Measurements from ENCODE around the gene STAP2. TPM values are rescaled to one million over a fixed set of nuclear protein-coding genes. Genes with fewer than 3 reads are reported as not detected.
A peak's percentile ranks its signal among the peaks of the same experiment; 100 is the strongest.

Gene STAP2
- total and polyA plus RNA-seq, 2 donors (not counting 3 experiments of a cell fraction or from before 2014, with no cell fraction given) = 12.2 to 21.7 TPM

- ChIA-PET POLR2A (interaction anchor here (1.0 kb wide), 1 partner anchor 15 kb away, joined by 3 read pairs; no protein-coding TSS in a partner anchor), CTCF (interaction anchor here (0.7 to 8.7 kb wide), 5 partner anchors 11 to 25 kb away, joined by 3 to 105 read pairs (median 11); partner anchors contain the start of genes CHAF1A and SH3GL1)
- H3K79me2 ChIP-seq (ENCODE audit: control insufficient read depth, insufficient read depth, low read length) = peaks cover 94% of the 10 kb centered on the region
- no peaks in the 10 kb centered on the region for H4K20me1 ChIP-seq (replicated peaks; ENCODE audit: control insufficient read depth, extremely low read depth, insufficient read depth, low read length)
- H3K27ac ChIP-seq (ENCODE audit: insufficient read depth, low read depth, low read length) = no peak overlapping the region
- BruUV-seq (replicated peaks) = no TSS peak
- dilution Hi-C loops (cut with MboI; ENCODE audit: extremely low pct_ligation_motif_present, low sequenced_read_pairs) = no loop called here
- no peak overlapping the region for H3K4me2 ChIP-seq (ENCODE audit: insufficient read depth, low read length)
- H2AFZ ChIP-seq (ENCODE audit: low read depth, low read length) = no peak overlapping the region
- intact Hi-C loops (cut with micrococcal nuclease) = no loop called here
- no peak overlapping the region for H3K4me3 ChIP-seq (replicated peaks in 1 of 3; ENCODE audit: insufficient read depth in 1 of 3, low read depth in 1 of 3, low read length in 3 of 3)
- no peak overlapping the region for H3K9ac ChIP-seq (replicated peaks; ENCODE audit: extremely low read depth, insufficient read depth, low read length)
- H3K9me1 ChIP-seq (replicated peaks; ENCODE audit: control insufficient read depth, extremely low read depth, insufficient read depth, low read length) = no peaks in the 10 kb centered on the region
- peaks cover 54% of the 10 kb centered on the region for H3K4me1 ChIP-seq (ENCODE audit: control insufficient read depth, extremely low read depth, insufficient read depth, low read length)
- FAIRE-seq = no peak
- peaks cover 0 to 9% of the 10 kb centered on the region in 2 experiments for H3K36me3 ChIP-seq (ENCODE audit: control insufficient read depth in 2 of 2, extremely low read depth in 1 of 2, insufficient read depth in 2 of 2, low read length in 2 of 2)
- DNase-seq (ENCODE audit: low read depth, low spot score) = no peak
- no peaks in the 10 kb centered on the region for H3K27me3 ChIP-seq (ENCODE audit: control insufficient read depth in 2 of 2, insufficient read depth in 2 of 2, low read length in 2 of 2)
- no peaks in the 10 kb centered on the region for H3K9me3 ChIP-seq (replicated peaks; ENCODE audit: control insufficient read depth, insufficient read depth, low read length)
- no peak for TF ChIP-seq POLR2A (IDR thresholded peaks at IDR 0.05; ENCODE audit: low read depth, low read length)
Observed at GRCh38 chr19:4376671-4376990, 38.0 kb upstream of the STAP2 start.

- intact Hi-C loops (cut with micrococcal nuclease) (no loop called here), dilution Hi-C loops (cut with MboI; ENCODE audit: extremely low pct_ligation_motif_present, low sequenced_read_pairs) (no loop called here)
- Histone ChIP-seq H3K9me3 (replicated peaks; ENCODE audit: control insufficient read depth, insufficient read depth, low read length) (no peaks in the 10 kb centered on the region), H3K27me3 (ENCODE audit: control insufficient read depth in 2 of 2, insufficient read depth in 2 of 2, low read length in 2 of 2) (no peaks in the 10 kb centered on the region), H3K9ac (replicated peaks; ENCODE audit: extremely low read depth, insufficient read depth, low read length) (no peak overlapping the region), H3K79me2 (ENCODE audit: control insufficient read depth, insufficient read depth, low read length) (peaks cover 96% of the 10 kb centered on the region), H3K27ac (ENCODE audit: insufficient read depth, low read depth, low read length) (peak overlapping the region; percentile 0), H4K20me1 (replicated peaks; ENCODE audit: control insufficient read depth, extremely low read depth, insufficient read depth, low read length) (no peaks in the 10 kb centered on the region), H3K36me3 (ENCODE audit: control insufficient read depth in 2 of 2, extremely low read depth in 1 of 2, insufficient read depth in 2 of 2, low read length in 2 of 2) (peaks cover 0 to 9% of the 10 kb centered on the region in 2 experiments), H3K4me2 (ENCODE audit: insufficient read depth, low read length) (no peak overlapping the region), H2AFZ (ENCODE audit: low read depth, low read length) (no peak overlapping the region), H3K4me1 (ENCODE audit: control insufficient read depth, extremely low read depth, insufficient read depth, low read length) (peaks cover 54% of the 10 kb centered on the region), H3K4me3 (replicated peaks in 1 of 3; ENCODE audit: insufficient read depth in 1 of 3, low read depth in 1 of 3, low read length in 3 of 3) (no peak overlapping the region), H3K9me1 (replicated peaks; ENCODE audit: control insufficient read depth, extremely low read depth, insufficient read depth, low read length) (no peaks in the 10 kb centered on the region)
- no peak for DNase-seq (ENCODE audit: low read depth, low spot score)
- TF ChIP-seq GATA2 (IDR thresholded peaks at IDR 0.05; ENCODE audit: insufficient read depth, insufficient read length, low read depth, low read length) = no peak
- TF ChIP-seq MYC (IDR thresholded peaks at IDR 0.05; ENCODE audit: low read depth, low read length) = no peak
- no peak for TF ChIP-seq FOS (IDR thresholded peaks at IDR 0.05; ENCODE audit: borderline replicate concordance, insufficient read depth, low read length)
- TF ChIP-seq CTCF (IDR thresholded peaks at IDR 0.05; ENCODE audit: extremely low read depth in 1 of 2, insufficient read depth in 1 of 2, low read depth in 1 of 2, low read length in 2 of 2) = no peak
- TF ChIP-seq JUN (IDR thresholded peaks at IDR 0.05; ENCODE audit: borderline replicate concordance, insufficient read depth, insufficient read length, low read depth) = no peak
- no peak for TF ChIP-seq POLR2AphosphoS5 (IDR thresholded peaks at IDR 0.05; ENCODE audit: insufficient read depth, low read depth, low read length)
- TF ChIP-seq MAX (IDR thresholded peaks at IDR 0.05; ENCODE audit: insufficient read depth, insufficient read length) = no peak
- TF ChIP-seq POLR2A (IDR thresholded peaks at IDR 0.05; ENCODE audit: low read depth, low read length) = no peak
- TF ChIP-seq EZH2 (IDR thresholded peaks at IDR 0.05; ENCODE audit: borderline replicate concordance, low read depth, low read length, severe bottlenecking) = no peak
- peak; percentile 68 for FAIRE-seq
- POLR2A ChIA-PET = no interaction called here
- no TSS peak for BruUV-seq (replicated peaks)
- CTCF ChIA-PET = interaction anchor here (1.0 to 8.7 kb wide), 5 partner anchors 10 to 25 kb away, joined by 4 to 105 read pairs (median 11); partner anchors contain the start of genes CHAF1A and SH3GL1
Observed at GRCh38 chr19:4376028-4376670, 37.5 kb upstream of the STAP2 start.
